ENCODE data around the gene INTS11.
A peak's percentile ranks its signal among the peaks of the same experiment; 100 is the strongest.

The INTS11 gene

GRCh38 chr1:1292851-1293250 is 31.6 kb downstream of the INTS11 start:
- H3K27me3 Mint-ChIP-seq: no peaks in the 10 kb centered on the region
- DNase-seq (ENCODE audit: low spot score in 2 of 2): no peak
- no peaks in the 10 kb centered on the region for H3K9me3 Mint-ChIP-seq
- no peak for ATAC-seq (replicated peaks; ENCODE audit: extremely low read depth, poor library complexity, severe bottlenecking)
- H3K4me3 Mint-ChIP-seq: no peak overlapping the region
- peaks cover 6% of the 10 kb centered on the region for H3K36me3 Mint-ChIP-seq (ENCODE audit: insufficient read depth)
- no peaks in the 10 kb centered on the region for H3K4me1 Mint-ChIP-seq
- no peak overlapping the region for H3K27ac Mint-ChIP-seq (ENCODE audit: low read depth)

- no peaks in the 10 kb centered on the region for H3K4me1 Mint-ChIP-seq
- ATAC-seq (replicated peaks; ENCODE audit: extremely low read depth, poor library complexity, severe bottlenecking) (no peak), DNase-seq (ENCODE audit: low spot score in 2 of 2) (no peak)
- peaks cover 6% of the 10 kb centered on the region for H3K36me3 Mint-ChIP-seq (ENCODE audit: insufficient read depth)
- no peaks in the 10 kb centered on the region for H3K9me3 Mint-ChIP-seq
- no peak overlapping the region for H3K4me3 Mint-ChIP-seq
- no peak overlapping the region for H3K27ac Mint-ChIP-seq (ENCODE audit: low read depth)
- H3K27me3 Mint-ChIP-seq: no peaks in the 10 kb centered on the region
Measured at GRCh38 chr1:1292442-1292779, 32.0 kb downstream of the INTS11 start.

- Mint-ChIP-seq H3K36me3 (ENCODE audit: insufficient read depth) (peaks cover 6% of the 10 kb centered on the region), H3K4me3 (no peak overlapping the region), H3K27me3 (no peaks in the 10 kb centered on the region), H3K27ac (ENCODE audit: low read depth) (no peak overlapping the region), H3K9me3 (no peaks in the 10 kb centered on the region), H3K4me1 (no peaks in the 10 kb centered on the region)
- peak; percentile 68 for ATAC-seq (replicated peaks; ENCODE audit: extremely low read depth, poor library complexity, severe bottlenecking)
- no peak for DNase-seq (ENCODE audit: low spot score in 2 of 2)
Measured at GRCh38 chr1:1291548-1292441, 32.7 kb downstream of the INTS11 start.

GRCh38 chr1:1291023-1291528 is 33.4 kb downstream of the INTS11 start:
- Mint-ChIP-seq H3K9me3 (no peaks in the 10 kb centered on the region), H3K4me3 (no peak overlapping the region), H3K27ac (ENCODE audit: low read depth) (no peak overlapping the region), H3K36me3 (ENCODE audit: insufficient read depth) (peaks cover 6% of the 10 kb centered on the region), H3K4me1 (no peaks in the 10 kb centered on the region), H3K27me3 (no peaks in the 10 kb centered on the region)
- DNase-seq (ENCODE audit: low spot score in 2 of 2): no peak
- no peak for ATAC-seq (replicated peaks; ENCODE audit: extremely low read depth, poor library complexity, severe bottlenecking)

- H3K27ac Mint-ChIP-seq (ENCODE audit: low read depth): no peak overlapping the region
- peaks cover 6% of the 10 kb centered on the region for H3K36me3 Mint-ChIP-seq (ENCODE audit: insufficient read depth)
- ATAC-seq (replicated peaks; ENCODE audit: extremely low read depth, poor library complexity, severe bottlenecking): no peak
- no peak overlapping the region for H3K4me3 Mint-ChIP-seq
- no peaks in the 10 kb centered on the region for H3K9me3 Mint-ChIP-seq
- no peaks in the 10 kb centered on the region for H3K4me1 Mint-ChIP-seq
- no peak for DNase-seq (ENCODE audit: low spot score in 2 of 2)
- H3K27me3 Mint-ChIP-seq: no peaks in the 10 kb centered on the region
Measured at GRCh38 chr1:1290238-1290731, 34.2 kb downstream of the INTS11 start.

GRCh38 chr1:1287288-1288110 is 37.0 kb downstream of the INTS11 start:
- Mint-ChIP-seq H3K4me3 (no peak overlapping the region), H3K9me3 (no peaks in the 10 kb centered on the region), H3K27me3 (no peaks in the 10 kb centered on the region), H3K36me3 (ENCODE audit: insufficient read depth) (peaks cover 5% of the 10 kb centered on the region), H3K27ac (ENCODE audit: low read depth) (no peak overlapping the region), H3K4me1 (no peaks in the 10 kb centered on the region)
- no peak for DNase-seq (ENCODE audit: low spot score in 2 of 2)
- ATAC-seq (replicated peaks; ENCODE audit: extremely low read depth, poor library complexity, severe bottlenecking): no peak

- Mint-ChIP-seq H3K9me3 (no peaks in the 10 kb centered on the region), H3K4me3 (no peak overlapping the region), H3K27me3 (no peaks in the 10 kb centered on the region), H3K27ac (ENCODE audit: low read depth) (no peak overlapping the region), H3K36me3 (ENCODE audit: insufficient read depth) (peaks cover 4% of the 10 kb centered on the region), H3K4me1 (no peaks in the 10 kb centered on the region)
- DNase-seq (ENCODE audit: low spot score in 2 of 2) (no peak), ATAC-seq (replicated peaks; ENCODE audit: extremely low read depth, poor library complexity, severe bottlenecking) (no peak)
Measured at GRCh38 chr1:1286313-1287261, 37.9 kb downstream of the INTS11 start.

GRCh38 chr1:1285611-1286311 is 38.7 kb downstream of the INTS11 start:
- peaks cover 4% of the 10 kb centered on the region for H3K36me3 Mint-ChIP-seq (ENCODE audit: insufficient read depth)
- ATAC-seq (replicated peaks; ENCODE audit: extremely low read depth, poor library complexity, severe bottlenecking) (no peak), DNase-seq (ENCODE audit: low spot score in 2 of 2) (no peak)
- no peak overlapping the region for H3K4me3 Mint-ChIP-seq
- H3K27ac Mint-ChIP-seq (ENCODE audit: low read depth): no peak overlapping the region
- H3K9me3 Mint-ChIP-seq: no peaks in the 10 kb centered on the region
- no peaks in the 10 kb centered on the region for H3K4me1 Mint-ChIP-seq
- no peaks in the 10 kb centered on the region for H3K27me3 Mint-ChIP-seq

- Mint-ChIP-seq H3K27me3 (no peaks in the 10 kb centered on the region), H3K36me3 (ENCODE audit: insufficient read depth) (peaks cover under 1% of the 10 kb centered on the region), H3K27ac (ENCODE audit: low read depth) (no peak overlapping the region), H3K9me3 (no peaks in the 10 kb centered on the region), H3K4me1 (no peaks in the 10 kb centered on the region), H3K4me3 (no peak overlapping the region)
- no peak for ATAC-seq (replicated peaks; ENCODE audit: extremely low read depth, poor library complexity, severe bottlenecking)
- DNase-seq (ENCODE audit: low spot score in 2 of 2): no peak
Measured at GRCh38 chr1:1285102-1285571, 39.3 kb downstream of the INTS11 start.

GRCh38 chr1:1284221-1285101 is 40.0 kb downstream of the INTS11 start:
- H3K27me3 Mint-ChIP-seq: no peaks in the 10 kb centered on the region
- H3K36me3 Mint-ChIP-seq (ENCODE audit: insufficient read depth): no peaks in the 10 kb centered on the region
- DNase-seq (ENCODE audit: low spot score in 2 of 2): no peak
- no peak overlapping the region for H3K4me3 Mint-ChIP-seq
- H3K4me1 Mint-ChIP-seq: no peaks in the 10 kb centered on the region
- ATAC-seq (replicated peaks; ENCODE audit: extremely low read depth, poor library complexity, severe bottlenecking): no peak
- H3K27ac Mint-ChIP-seq (ENCODE audit: low read depth): no peak overlapping the region
- no peaks in the 10 kb centered on the region for H3K9me3 Mint-ChIP-seq

GRCh38 chr1:1283821-1284220 is 40.6 kb downstream of the INTS11 start:
- no peaks in the 10 kb centered on the region for H3K27me3 Mint-ChIP-seq
- no peak overlapping the region for H3K27ac Mint-ChIP-seq (ENCODE audit: low read depth)
- no peak for DNase-seq (ENCODE audit: low spot score in 2 of 2)
- H3K36me3 Mint-ChIP-seq (ENCODE audit: insufficient read depth): no peaks in the 10 kb centered on the region
- H3K4me1 Mint-ChIP-seq: no peaks in the 10 kb centered on the region
- ATAC-seq (replicated peaks; ENCODE audit: extremely low read depth, poor library complexity, severe bottlenecking): no peak
- H3K4me3 Mint-ChIP-seq: no peak overlapping the region
- H3K9me3 Mint-ChIP-seq: no peaks in the 10 kb centered on the region

Measured in central memory CD8-positive, alpha-beta T cell (primary cell).